NB4 (cell line): ENCODE results near the gene PTP4A1.
A peak's percentile ranks its signal among the peaks of the same experiment; 100 is the strongest.
"Not testable (repeated sequence)": the region's sequence is repeated elsewhere in the genome, so short reads cannot be mapped to it uniquely, and the experiment has no call there.

ENCODE experiments used
- DNase-seq: peaks from one replicate; pipeline ENCODE4 v3.0.0; 2010; ENCODE audit warnings: low read depth
- H3K4me3 ChIP-seq: one replicate; pipeline ENCODE4 v1.5.1; 2011; ENCODE audit warnings: mild to moderate bottlenecking, low read depth, low read length, moderate library complexity
- MAX ChIP-seq: IDR thresholded peaks from 2 replicates; pipeline ENCODE4 v1.6.1; 2011; ENCODE audit warnings: low read depth, low read length
- MYC ChIP-seq: IDR thresholded peaks from 2 replicates; pipeline ENCODE4 v1.6.1; 2011; ENCODE audit warnings: low read depth, low read length
- POLR2A ChIP-seq: IDR thresholded peaks from 2 replicates; pipeline ENCODE4 v1.6.1; 2011; ENCODE audit warnings: mild to moderate bottlenecking; ENCODE audit not compliant: insufficient read length; ENCODE audit errors: extremely low read depth
- TF ChIP-seq, protein P1 (sequence below): IDR thresholded peaks from one replicate; pipeline ENCODE4 v1.5.1; 2012; ENCODE audit warnings: low read depth, low read length

PTP4A1 gene

GRCh38 chr6:63572044-63572746, at the start of gene PTP4A1, which contains the start of gene LOC128125822:
PTP4A1 (plus strand) TSS chr6:63572480; CDS start chr6:63576881, 4,401 bp downstream.
LOC128125822 (plus strand) TSS chr6:63572480.
- TF ChIP-seq MAX, result no peak; the same call in 1 of the 2 replicates
- peak; percentile 47; the same call in 1 of the 2 replicates for TF ChIP-seq MYC
- TF ChIP-seq, protein P1, sequence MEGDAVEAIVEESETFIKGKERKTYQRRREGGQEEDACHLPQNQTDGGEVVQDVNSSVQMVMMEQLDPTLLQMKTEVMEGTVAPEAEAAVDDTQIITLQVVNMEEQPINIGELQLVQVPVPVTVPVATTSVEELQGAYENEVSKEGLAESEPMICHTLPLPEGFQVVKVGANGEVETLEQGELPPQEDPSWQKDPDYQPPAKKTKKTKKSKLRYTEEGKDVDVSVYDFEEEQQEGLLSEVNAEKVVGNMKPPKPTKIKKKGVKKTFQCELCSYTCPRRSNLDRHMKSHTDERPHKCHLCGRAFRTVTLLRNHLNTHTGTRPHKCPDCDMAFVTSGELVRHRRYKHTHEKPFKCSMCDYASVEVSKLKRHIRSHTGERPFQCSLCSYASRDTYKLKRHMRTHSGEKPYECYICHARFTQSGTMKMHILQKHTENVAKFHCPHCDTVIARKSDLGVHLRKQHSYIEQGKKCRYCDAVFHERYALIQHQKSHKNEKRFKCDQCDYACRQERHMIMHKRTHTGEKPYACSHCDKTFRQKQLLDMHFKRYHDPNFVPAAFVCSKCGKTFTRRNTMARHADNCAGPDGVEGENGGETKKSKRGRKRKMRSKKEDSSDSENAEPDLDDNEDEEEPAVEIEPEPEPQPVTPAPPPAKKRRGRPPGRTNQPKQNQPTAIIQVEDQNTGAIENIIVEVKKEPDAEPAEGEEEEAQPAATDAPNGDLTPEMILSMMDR, result no peak
- peak; percentile 51 for TF ChIP-seq POLR2A
- peak within 1 kb of the TSS; percentile 89 for H3K4me3 ChIP-seq

DNA sequence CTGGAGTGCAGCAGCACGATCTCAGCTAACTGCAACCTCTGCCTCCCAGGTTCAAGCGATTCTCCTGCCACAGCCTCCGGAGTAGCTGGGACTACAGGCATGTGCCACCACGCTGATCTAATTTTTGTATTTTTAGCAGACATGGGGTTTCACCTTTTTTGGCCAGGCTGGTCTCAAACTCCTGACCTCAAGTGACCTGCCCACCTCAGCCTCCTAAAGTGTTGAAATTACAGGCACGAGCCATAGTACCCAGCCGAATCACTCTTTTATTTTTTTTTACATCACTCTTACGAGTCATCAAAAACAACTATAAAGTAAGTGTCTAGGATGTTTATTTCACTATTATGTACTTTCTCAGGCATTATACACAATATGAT, 49.4 kb upstream of the PTP4A1 start:
- not testable (repeated sequence) for DNase-seq, H3K4me3 ChIP-seq

More at GRCh38 chr6:63572044-63572746, at the start of gene PTP4A1, which contains the start of gene LOC128125822:
- DNase-seq, result peak; percentile 99

GRCh38 chr6:63523630-63524029, 48.6 kb upstream of the PTP4A1 start:
- H3K4me3 ChIP-seq, result no peak overlapping the region
- TF ChIP-seq, protein P1, result no peak
- TF ChIP-seq MYC (no peak), POLR2A (no peak), MAX (no peak)
- no peak for DNase-seq

- H3K4me3 ChIP-seq, result no peak overlapping the region
- no peak for TF ChIP-seq MAX
- TF ChIP-seq POLR2A, result no peak
- TF ChIP-seq, protein P1, result no peak
- no peak for TF ChIP-seq MYC
- DNase-seq, result no peak
Observed at GRCh38 chr6:63525186-63525878, 46.9 kb upstream of the PTP4A1 start.

- TF ChIP-seq MAX (no peak), POLR2A (no peak), MYC (no peak)
- TF ChIP-seq, protein P1, result no peak
- DNase-seq, result no peak
Observed at GRCh38 chr6:63526931-63527330, 45.3 kb upstream of the PTP4A1 start.

More at GRCh38 chr6:63526931-63527330, 45.3 kb upstream of the PTP4A1 start:
- H3K4me3 ChIP-seq, result no peak overlapping the region
